ENCODE results near the gene ADCY1. TPM values are rescaled to one million over a fixed set of nuclear protein-coding genes. Genes with fewer than 3 reads are reported as not detected.

ADCY1 gene
- total RNA-seq, 2 experiments from 2014 or later = 0.03 TPM; not detected in 1

DNA sequence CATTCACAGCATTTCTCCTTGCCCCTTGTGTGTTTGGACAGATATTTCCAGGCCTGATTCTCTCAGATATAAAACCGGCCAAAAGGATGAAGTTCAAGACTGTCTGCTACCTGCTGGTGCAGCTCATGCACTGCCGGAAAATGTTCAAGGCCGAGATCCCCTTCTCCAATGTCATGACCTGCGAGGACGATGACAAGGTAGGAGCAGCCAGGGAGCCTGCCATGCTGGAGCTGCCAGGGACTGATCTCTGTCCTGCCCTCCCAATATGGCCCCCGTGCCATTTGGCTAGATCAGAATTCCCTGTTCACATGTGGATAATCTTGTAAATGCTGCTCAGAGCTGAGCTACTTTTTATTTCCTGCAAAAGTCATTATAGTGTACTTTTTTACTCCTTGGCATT, 87.8 kb downstream of the ADCY1 start:
- no peaks in the 10 kb centered on the region for H3K9me3 Mint-ChIP-seq
- no peaks in the 10 kb centered on the region for H3K4me1 Mint-ChIP-seq (ENCODE audit: low read depth)
- CTCF ChIA-PET = no interaction called here

GRCh38 chr7:45662540-45663166, 88.5 kb downstream of the ADCY1 start:
- no peak overlapping the region for H3K4me3 ChIP-seq (ENCODE audit: low read length)
- Mint-ChIP-seq H3K9me3 (no peaks in the 10 kb centered on the region), H3K4me1 (ENCODE audit: low read depth) (no peaks in the 10 kb centered on the region), H3K4me3 (no peak overlapping the region), H3K27ac (no peak overlapping the region), H3K36me3 (ENCODE audit: low read depth) (no peaks in the 10 kb centered on the region), H3K27me3 (no peaks in the 10 kb centered on the region)
- H3K9me3 ChIP-seq (ENCODE audit: control insufficient read depth in 1 of 2, insufficient read depth in 1 of 2, low read length in 2 of 2) = peaks cover 0 to 13% of the 10 kb centered on the region in 2 experiments
- POLR2A ChIA-PET = no interaction called here
- no peak for DNase-seq
- no peak for TF ChIP-seq CTCF (IDR thresholded peaks at IDR 0.05)
- ATAC-seq (ENCODE audit: poor library complexity) = no peak
- no peak overlapping the region for H3K27ac ChIP-seq (ENCODE audit: low read depth in 1 of 2, low read length in 2 of 2)
- intact Hi-C loops (cut with DNase I, micrococcal nuclease) = no loop called here
- H3K4me1 ChIP-seq (ENCODE audit: insufficient read depth, low read length) = no peaks in the 10 kb centered on the region
- CTCF ChIA-PET = no interaction called here
- H3K36me3 ChIP-seq (ENCODE audit: insufficient read depth, low read length) = no peaks in the 10 kb centered on the region
- no peaks in the 10 kb centered on the region for H3K27me3 ChIP-seq (ENCODE audit: control insufficient read depth in 1 of 2, insufficient read depth in 2 of 2, low read length in 2 of 2)

More for the DNA sequence above, 87.8 kb downstream of the ADCY1 start:
- DNase-seq (no peak), ATAC-seq (ENCODE audit: poor library complexity) (no peak)
- H3K27ac Mint-ChIP-seq = no peak overlapping the region
- POLR2A ChIA-PET = no interaction called here
- no peak overlapping the region for H3K4me3 Mint-ChIP-seq
- Histone ChIP-seq H3K4me1 (ENCODE audit: insufficient read depth, low read length) (no peaks in the 10 kb centered on the region), H3K27me3 (ENCODE audit: control insufficient read depth in 1 of 2, insufficient read depth in 2 of 2, low read length in 2 of 2) (no peaks in the 10 kb centered on the region), H3K27ac (ENCODE audit: low read depth in 1 of 2, low read length in 2 of 2) (no peak overlapping the region), H3K36me3 (ENCODE audit: insufficient read depth, low read length) (no peaks in the 10 kb centered on the region), H3K9me3 (ENCODE audit: control insufficient read depth in 1 of 2, insufficient read depth in 1 of 2, low read length in 2 of 2) (peaks cover 0 to 13% of the 10 kb centered on the region in 2 experiments), H3K4me3 (ENCODE audit: low read length) (no peak overlapping the region)
- intact Hi-C loops (cut with DNase I, micrococcal nuclease) = no loop called here
- H3K36me3 Mint-ChIP-seq (ENCODE audit: low read depth) = no peaks in the 10 kb centered on the region
- no peak for TF ChIP-seq CTCF (IDR thresholded peaks at IDR 0.05)
- H3K27me3 Mint-ChIP-seq = no peaks in the 10 kb centered on the region

GRCh38 chr7:45663167-45663921, 89.2 kb downstream of the ADCY1 start:
- intact Hi-C loops (cut with DNase I, micrococcal nuclease) = no loop called here
- DNase-seq = peak in 1 of 14 experiments; percentile 6

More at GRCh38 chr7:45663167-45663921, 89.2 kb downstream of the ADCY1 start:
- H3K27me3 ChIP-seq (ENCODE audit: control insufficient read depth in 1 of 2, insufficient read depth in 2 of 2, low read length in 2 of 2) = no peaks in the 10 kb centered on the region
- no peak overlapping the region for H3K27ac ChIP-seq (ENCODE audit: low read depth in 1 of 2, low read length in 2 of 2)
- Mint-ChIP-seq H3K4me1 (ENCODE audit: low read depth) (no peaks in the 10 kb centered on the region), H3K9me3 (no peaks in the 10 kb centered on the region), H3K4me3 (no peak overlapping the region), H3K36me3 (ENCODE audit: low read depth) (no peaks in the 10 kb centered on the region), H3K27ac (no peak overlapping the region), H3K27me3 (no peaks in the 10 kb centered on the region)
- no peak for TF ChIP-seq CTCF (IDR thresholded peaks at IDR 0.05)
- no peaks in the 10 kb centered on the region for H3K4me1 ChIP-seq (ENCODE audit: insufficient read depth, low read length)
- H3K36me3 ChIP-seq (ENCODE audit: insufficient read depth, low read length) = no peaks in the 10 kb centered on the region
- no peak overlapping the region for H3K4me3 ChIP-seq (ENCODE audit: low read length)
- CTCF ChIA-PET = no interaction called here
- ATAC-seq (ENCODE audit: poor library complexity) = no peak
- H3K9me3 ChIP-seq (ENCODE audit: control insufficient read depth in 1 of 2, insufficient read depth in 1 of 2, low read length in 2 of 2) = peaks cover 0 to 13% of the 10 kb centered on the region in 2 experiments
- POLR2A ChIA-PET = no interaction called here

Measured in CD4-positive, alpha-beta T cell (primary cell).